NCI-H1436 treated with DMSO at 0.1 percent for 48 hours (cell line): Measurements from ENCODE around the gene NF1.
"Not testable (repeated sequence)": the region's sequence is repeated elsewhere in the genome, so short reads cannot be mapped to it uniquely, and the experiment has no call there.

Experiments used
- DNase-seq: peaks from one replicate; lab custom pipeline; 2025; lab: John Stamatoyannopoulos, UW

NF1 gene

DNA sequence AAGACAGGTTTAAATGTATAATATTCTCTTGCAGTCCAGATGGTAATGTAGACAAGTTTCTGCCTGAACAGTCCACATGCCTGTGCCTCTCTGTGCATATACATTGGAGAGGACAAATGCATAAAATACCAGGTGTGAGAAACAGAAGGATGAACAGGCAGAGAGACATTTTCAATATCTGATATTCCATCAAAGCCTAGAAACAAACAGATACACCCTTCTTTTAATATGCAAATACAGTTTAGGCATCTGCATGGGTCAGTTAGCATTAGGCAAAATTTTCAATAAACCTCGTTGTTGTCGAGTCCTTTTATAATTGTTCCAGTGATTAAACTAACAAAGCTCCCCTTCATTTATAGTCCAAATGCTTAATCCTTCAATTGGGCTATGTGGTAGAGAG is 201.4 kb downstream of the NF1 start:
- DNase-seq = no peak

GRCh38 chr17:31297090-31297489 is 202.3 kb downstream of the NF1 start, which contains the start of gene OMG:
Gene OMG, minus strand, starts transcription at chr17:31297239. Its CDS starts 908 bp downstream, at chr17:31296331.
- no peak for DNase-seq

DNA sequence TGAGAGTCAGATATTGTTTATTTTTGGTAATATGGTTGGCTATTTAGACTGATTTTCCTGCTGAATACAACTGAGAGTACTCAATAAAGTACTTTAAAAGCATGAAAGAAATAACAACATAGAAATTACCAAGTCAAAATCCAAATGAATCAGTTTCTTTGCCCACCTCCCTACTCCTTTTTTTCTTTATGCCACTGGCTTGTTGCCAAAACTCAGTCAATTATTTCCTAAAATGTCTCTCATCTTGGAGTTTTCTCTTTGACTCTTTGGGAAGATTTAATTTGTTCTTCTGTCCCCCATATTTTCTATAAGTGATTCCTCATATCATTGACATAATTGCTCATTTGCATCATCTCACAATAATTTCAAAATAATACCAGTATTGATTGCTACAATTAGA is 204.8 kb downstream of the NF1 start:
- DNase-seq = no peak

DNA sequence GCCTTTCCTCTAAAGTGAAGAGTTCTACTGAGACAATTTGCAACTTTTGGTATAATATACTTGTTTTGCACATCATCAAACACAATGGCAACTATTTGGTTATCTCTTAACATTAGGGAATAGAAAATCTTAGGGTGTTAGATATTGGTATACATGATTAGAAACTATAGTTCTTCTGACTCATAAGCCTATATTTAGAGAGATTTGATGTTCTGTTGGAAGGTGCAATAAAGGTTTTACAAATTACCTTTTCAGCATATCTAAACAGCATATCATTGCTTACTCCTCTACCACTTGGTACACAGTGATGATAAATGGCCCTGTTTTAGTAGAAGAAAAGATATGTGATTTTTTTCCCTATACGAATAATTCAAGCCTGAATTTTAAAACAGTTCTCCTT is 212.9 kb downstream of the NF1 start:
- DNase-seq = no peak

- no peak for DNase-seq
These were observed 213.9 kb downstream of the NF1 start for GRCh38 chr17:31308372-31309334.

DNA sequence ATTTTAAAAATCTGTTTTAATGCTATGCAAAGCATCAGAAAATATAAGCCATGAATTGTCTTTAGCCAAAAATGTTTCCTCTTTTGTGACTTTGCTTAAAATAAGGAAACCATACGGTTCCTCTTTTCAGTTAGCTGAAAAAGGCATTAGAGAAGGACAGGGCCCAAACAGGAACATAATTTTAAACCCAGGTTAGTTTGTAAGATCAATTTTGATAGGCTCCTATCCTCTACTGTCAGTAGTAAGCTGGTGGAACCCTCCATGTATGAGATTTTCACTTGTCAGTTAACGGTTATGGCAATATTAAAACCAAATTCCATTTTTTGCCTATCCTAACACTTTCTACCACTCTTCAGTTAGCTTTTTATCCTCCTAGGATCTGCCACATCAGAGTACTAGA is 214.8 kb downstream of the NF1 start:
- no peak for DNase-seq

- no peak for DNase-seq
These were observed 215.5 kb downstream of the NF1 start for GRCh38 chr17:31310260-31310659.

GRCh38 chr17:31310886-31311285 is 216.1 kb downstream of the NF1 start:
- no peak for DNase-seq

DNA sequence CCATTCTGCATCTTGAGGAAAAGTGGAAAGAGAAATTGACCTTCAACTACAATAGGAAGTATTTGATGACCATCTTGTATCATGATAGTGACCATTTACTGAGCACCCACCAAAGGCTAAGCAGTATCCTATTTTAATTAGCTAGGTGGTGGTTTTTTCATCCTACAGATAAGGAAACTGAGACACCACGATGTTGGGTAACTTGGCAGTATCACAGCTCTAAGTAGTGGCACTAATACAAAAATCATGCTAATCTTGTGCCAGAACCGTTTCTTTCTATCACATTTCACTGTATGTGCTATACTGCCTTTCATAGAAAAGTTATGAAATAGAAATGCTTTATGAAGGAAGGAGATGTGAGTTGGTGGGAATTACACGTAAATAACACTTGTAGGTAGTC is 216.7 kb downstream of the NF1 start:
- DNase-seq = no peak

- DNase-seq = not testable (repeated sequence)
These were observed 217.4 kb downstream of the NF1 start for GRCh38 chr17:31312223-31312622.

DNA sequence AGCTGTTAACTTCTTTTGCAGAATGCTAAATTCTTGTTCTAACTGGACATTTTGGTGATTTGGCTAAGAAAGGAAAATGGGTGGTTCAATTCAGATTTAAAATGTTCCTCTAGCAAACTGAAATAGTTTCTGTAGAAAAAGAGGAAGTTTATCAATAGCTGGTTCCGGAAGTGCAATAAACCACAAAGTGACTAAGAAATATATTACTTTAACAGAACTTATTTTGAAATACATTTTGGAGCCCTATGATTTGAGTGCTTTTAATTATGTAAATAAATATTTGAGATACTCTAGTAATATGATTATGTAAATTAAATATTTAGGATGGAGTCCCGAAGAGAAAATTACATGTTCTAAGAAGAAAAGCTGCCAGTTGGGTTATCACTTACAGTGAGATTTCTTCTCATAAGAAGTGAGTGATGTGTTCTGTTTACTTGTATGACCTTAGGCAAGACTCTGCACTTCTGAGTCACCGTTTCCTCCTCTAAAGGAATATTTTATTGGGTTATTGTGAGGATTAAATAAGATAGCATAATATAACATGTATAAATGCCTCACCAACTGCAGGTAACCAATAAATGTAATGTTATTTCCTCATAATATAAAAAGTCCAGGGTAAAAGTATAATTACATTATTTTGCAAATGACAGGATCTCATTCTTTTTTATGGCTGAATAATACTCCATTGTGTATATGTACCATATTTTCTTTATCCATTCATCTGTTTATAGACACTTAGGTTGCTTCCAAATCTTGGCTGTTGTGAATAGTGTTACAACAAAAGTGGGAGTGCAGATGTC is 219.4 kb downstream of the NF1 start, which contains the start of gene EVI2B:
Gene EVI2B (minus strand): TSS at position 73 of the 800 bp plus-strand sequence. CDS start 8,445 bp downstream, outside the sequence.
- no peak for DNase-seq

DNA sequence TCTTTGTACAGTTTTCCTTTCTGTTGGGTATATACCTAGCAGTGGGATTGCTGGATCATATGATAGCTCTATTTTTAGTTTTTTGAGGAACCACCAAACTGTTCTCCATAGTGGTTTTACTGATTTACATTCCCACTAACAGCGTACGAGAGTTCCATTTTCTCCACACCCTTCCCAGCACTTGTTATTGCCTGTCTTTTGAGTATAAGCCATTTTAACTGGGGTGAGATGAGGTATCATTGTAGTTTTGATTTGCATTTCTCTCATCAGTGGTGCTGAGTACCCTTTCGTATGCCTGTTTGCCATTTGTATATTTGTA is 220.0 kb downstream of the NF1 start:
- no peak for DNase-seq

DNA sequence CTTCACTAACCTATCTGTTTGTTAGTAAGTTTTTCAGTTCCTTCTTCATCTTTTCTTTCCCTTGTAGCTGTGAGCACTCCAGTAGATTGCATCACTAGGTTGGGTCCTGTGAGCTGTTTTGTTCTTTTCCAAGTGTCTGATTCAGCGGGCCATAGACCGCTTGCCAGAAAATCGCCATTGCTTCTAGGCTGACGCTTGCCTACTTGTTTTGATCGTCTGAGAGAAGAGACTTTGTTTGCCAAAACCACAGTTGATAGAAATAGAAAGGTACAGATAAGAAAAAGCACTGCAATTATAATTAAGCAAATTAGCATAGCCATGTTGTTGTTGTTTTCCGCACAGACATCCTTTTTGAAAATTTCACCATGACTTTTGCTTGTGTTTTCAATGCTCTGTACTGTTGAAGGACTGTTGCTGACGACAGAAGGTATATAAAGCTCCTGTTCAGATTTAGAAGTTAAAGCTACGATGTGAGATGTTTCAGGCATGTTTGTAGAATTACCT is 223.6 kb downstream of the NF1 start:
- no peak for DNase-seq

- DNase-seq = no peak
These were observed 224.3 kb downstream of the NF1 start for GRCh38 chr17:31318851-31319661.

DNA sequence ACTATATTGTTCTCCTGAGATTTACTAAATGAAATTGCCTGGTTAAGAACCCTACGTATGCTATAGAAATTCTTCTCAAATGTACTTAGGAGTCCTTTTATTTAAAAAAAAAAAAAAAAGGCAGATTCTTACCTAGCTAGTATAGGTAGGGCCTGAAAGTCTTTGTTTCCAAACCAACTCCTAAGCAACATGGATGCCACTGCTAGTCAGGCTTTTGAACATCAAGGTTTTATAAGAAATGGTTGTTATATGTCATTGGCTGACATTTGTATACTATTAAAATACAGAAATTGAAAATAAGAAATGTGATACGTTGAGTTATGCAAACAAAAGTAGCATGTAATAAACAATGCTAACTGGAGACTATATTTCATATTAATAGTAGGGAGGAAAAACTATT is 225.5 kb downstream of the NF1 start:
- no peak for DNase-seq

DNA sequence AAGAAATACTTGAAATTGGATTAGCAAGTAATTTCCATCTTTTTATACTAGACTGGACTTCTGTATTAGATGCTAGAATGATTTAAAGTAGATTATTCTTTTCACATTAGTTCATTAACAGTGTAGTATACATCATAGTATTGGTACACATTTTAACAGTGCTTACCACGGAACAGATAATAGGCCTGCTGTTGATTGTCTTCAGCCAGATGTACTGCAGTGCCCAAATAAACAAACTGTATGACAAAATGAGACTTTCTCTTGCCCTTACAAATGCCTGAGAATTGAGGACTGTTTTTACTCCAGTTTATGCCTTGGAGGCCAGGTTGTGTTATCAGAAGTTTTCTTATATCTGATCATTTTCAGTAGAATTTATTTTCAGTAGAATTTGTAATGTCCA is 226.0 kb downstream of the NF1 start:
- no peak for DNase-seq

- no peak for DNase-seq
These were observed 226.7 kb downstream of the NF1 start, which contains the start of gene EVI2A for GRCh38 chr17:31321481-31321880. Gene EVI2A, minus strand, starts transcription at chr17:31321622. Its CDS starts 2,609 bp downstream, at chr17:31319013.

DNA sequence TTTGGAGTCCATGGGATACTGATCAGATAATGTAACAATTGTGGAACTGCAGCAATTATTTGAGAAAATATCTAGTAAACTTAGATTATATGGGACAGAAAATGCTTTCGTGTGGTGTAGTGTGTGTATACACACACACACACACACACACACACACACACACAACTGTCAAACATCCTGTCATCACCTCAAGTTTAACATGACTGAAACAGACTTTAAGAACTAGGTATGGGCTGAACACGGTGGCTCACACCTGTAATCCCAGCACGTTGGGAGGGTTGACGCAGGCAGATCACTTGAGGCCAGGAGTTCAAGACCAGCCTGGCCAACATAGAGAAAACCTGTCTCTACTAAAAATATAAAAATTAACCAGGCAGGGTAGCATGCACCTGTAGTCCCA is 227.2 kb downstream of the NF1 start:
- no peak for DNase-seq

DNA sequence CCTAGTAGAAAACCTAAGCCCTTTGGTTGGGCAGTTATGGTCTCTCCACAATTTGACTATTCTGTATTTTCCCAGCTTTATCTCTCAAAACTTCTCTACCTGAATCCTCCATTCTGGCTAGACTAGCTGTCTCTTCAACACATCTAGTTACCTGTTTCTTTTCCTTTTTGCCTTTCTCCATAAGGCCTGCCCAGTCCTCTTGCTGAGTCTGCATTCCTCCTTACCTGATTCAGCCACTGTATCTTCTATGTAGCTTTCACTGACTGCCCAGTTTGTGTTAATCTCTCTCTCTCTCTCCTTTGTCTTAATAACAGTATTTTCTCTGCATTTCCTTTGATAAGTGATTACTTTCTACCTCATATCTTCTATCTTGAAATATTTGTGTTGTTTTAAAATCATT is 228.8 kb downstream of the NF1 start:
- no peak for DNase-seq

- DNase-seq = no peak
These were observed 232.9 kb downstream of the NF1 start for GRCh38 chr17:31327534-31328159.

DNA sequence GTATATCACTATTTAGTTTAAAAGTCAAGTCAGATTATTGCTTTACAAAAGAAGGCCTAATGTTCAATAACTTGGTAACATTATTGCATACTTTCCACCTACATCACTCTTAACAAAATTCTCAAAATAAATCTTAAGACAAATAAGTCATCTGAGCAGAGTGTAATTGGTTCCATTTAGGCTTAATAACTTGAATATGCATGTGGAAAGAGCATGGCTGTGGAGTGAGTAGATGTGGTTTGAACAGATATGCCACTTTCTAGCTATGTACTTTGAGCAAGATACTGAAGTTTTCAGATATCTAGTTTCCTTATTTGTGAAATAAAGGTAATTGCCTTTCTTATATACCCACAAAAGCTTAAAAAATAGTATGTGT is 233.4 kb downstream of the NF1 start:
- no peak for DNase-seq
